GM19035 (cell line): ENCODE results near the gene SIDT1.

Experiments used
- ATAC-seq: cut with Tn5 transposase; IDR thresholded peaks from one replicate; pipeline ENCODE4 v1.9.1; 2021; ENCODE audit not compliant: unreplicated experiment

The SIDT1 gene

GRCh38 chr3:113545594-113545993, 13.2 kb downstream of the SIDT1 start:
- ATAC-seq, result no peak

GRCh38 chr3:113546414-113546893, 14.1 kb downstream of the SIDT1 start:
- peak; percentile 87 for ATAC-seq

GRCh38 chr3:113548501-113548900, 16.1 kb downstream of the SIDT1 start:
- ATAC-seq, result no peak

GRCh38 chr3:113551820-113552219, 19.5 kb downstream of the SIDT1 start:
- no peak for ATAC-seq

- ATAC-seq, result no peak
Measured at GRCh38 chr3:113552851-113553250, 20.5 kb downstream of the SIDT1 start.

- no peak for ATAC-seq
Measured at GRCh38 chr3:113555138-113555537, 22.8 kb downstream of the SIDT1 start.

- ATAC-seq, result no peak
Measured at GRCh38 chr3:113556316-113556945, 24.1 kb downstream of the SIDT1 start.

- no peak for ATAC-seq
Measured at GRCh38 chr3:113556946-113557335, 24.6 kb downstream of the SIDT1 start.

GRCh38 chr3:113557374-113557773, 25.0 kb downstream of the SIDT1 start:
- no peak for ATAC-seq

- no peak for ATAC-seq
Measured at GRCh38 chr3:113559009-113559408, 26.7 kb downstream of the SIDT1 start.

- no peak for ATAC-seq
Measured at GRCh38 chr3:113560271-113560670, 27.9 kb downstream of the SIDT1 start.

- no peak for ATAC-seq
Measured at GRCh38 chr3:113560831-113561623, 28.7 kb downstream of the SIDT1 start.

GRCh38 chr3:113565555-113565954, 33.2 kb downstream of the SIDT1 start:
- ATAC-seq, result no peak

- no peak for ATAC-seq
Measured at GRCh38 chr3:113570158-113570557, 37.8 kb downstream of the SIDT1 start.

GRCh38 chr3:113571360-113571759, 39.0 kb downstream of the SIDT1 start:
- ATAC-seq, result no peak

GRCh38 chr3:113573728-113574127, 41.4 kb downstream of the SIDT1 start:
- no peak for ATAC-seq

GRCh38 chr3:113574213-113574612, 41.9 kb downstream of the SIDT1 start:
- ATAC-seq, result no peak

- no peak for ATAC-seq
Measured at GRCh38 chr3:113575206-113575605, 42.9 kb downstream of the SIDT1 start.

GRCh38 chr3:113585228-113585627, 52.9 kb downstream of the SIDT1 start:
- no peak for ATAC-seq

- ATAC-seq, result no peak
Measured at GRCh38 chr3:113585720-113586119, 53.4 kb downstream of the SIDT1 start.

GRCh38 chr3:113588806-113589205, 56.5 kb downstream of the SIDT1 start:
- ATAC-seq, result no peak

GRCh38 chr3:113589971-113590370, 57.6 kb downstream of the SIDT1 start:
- ATAC-seq, result no peak
